ENCODE results near the gene CEACAM3. TPM values are rescaled to one million over a fixed set of nuclear protein-coding genes. Genes with fewer than 3 reads are reported as not detected.

CEACAM3 gene
- total RNA-seq, 1 experiment from 2014 or later: not detected

DNA sequence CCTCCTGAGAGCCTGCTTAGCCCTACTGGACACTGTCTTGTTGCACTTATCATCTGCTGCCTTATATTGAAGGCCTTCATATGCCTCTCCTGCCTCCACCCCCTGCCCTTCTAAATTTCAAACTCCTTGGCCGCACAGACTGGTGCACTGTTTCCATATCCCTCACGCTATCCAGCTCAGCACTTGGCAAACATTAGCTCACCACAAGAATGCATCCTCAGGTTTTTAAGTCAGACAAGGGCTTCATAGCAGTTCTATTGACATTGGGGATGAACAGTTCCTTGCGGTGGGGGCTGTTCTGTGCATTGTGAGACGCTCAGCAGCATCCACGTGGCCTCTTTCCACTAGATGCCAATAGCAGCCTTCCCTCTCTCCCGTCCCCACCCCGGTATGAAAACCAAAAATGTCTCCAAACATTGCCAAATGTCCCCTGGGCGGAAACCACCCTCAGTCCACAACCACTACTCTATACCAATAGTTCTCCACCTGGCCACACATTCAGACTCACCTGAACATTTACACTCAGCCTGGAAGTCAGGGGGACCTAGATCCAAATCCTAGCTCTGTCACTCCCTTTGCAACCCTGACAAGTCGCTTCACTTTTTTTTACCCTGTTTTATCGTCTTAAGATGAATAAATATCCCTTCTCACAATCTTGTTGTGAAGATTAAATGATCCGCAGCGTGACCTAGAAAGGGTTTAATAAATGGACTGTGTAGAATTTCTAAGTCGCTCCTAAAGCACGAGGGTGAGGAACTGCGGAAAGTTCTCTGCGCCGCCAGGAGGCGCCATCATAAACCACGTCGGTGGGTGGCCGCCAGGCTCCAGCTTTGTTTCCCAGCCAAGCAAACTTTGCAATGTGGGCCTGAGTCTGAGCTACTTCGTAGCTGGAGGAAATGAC lies 3.6 kb upstream of the CEACAM3 start:
- Histone ChIP-seq H3K36me3 (ENCODE audit: low read depth) (no peaks in the 10 kb centered on the region), H3K4me2 (peak overlapping the region; percentile 57), H2AFZ (no peak overlapping the region), H3F3A (ENCODE audit: insufficient read depth, low read depth) (peaks cover 21% of the 10 kb centered on the region; the same call in 1 of the 2 replicates), H3K9me3 (ENCODE audit: insufficient read depth, low read depth) (no peaks in the 10 kb centered on the region), H3K4me1 (replicated peaks; ENCODE audit: insufficient read depth) (peaks cover 45% of the 10 kb centered on the region), H4K20me1 (ENCODE audit: insufficient read depth) (no peaks in the 10 kb centered on the region), H3K27ac (peak overlapping the region; percentile 49), H3K79me2 (ENCODE audit: low read depth) (no peaks in the 10 kb centered on the region), H3K4me3 (no peak overlapping the region), H3K27me3 (ENCODE audit: insufficient read depth, low read depth) (no peaks in the 10 kb centered on the region), H3K9me2 (ENCODE audit: insufficient read depth) (no peaks in the 10 kb centered on the region)
- TF ChIP-seq EZH2 (IDR thresholded peaks at IDR 0.05; ENCODE audit: low read depth): no peak
- TF ChIP-seq, protein P1, sequence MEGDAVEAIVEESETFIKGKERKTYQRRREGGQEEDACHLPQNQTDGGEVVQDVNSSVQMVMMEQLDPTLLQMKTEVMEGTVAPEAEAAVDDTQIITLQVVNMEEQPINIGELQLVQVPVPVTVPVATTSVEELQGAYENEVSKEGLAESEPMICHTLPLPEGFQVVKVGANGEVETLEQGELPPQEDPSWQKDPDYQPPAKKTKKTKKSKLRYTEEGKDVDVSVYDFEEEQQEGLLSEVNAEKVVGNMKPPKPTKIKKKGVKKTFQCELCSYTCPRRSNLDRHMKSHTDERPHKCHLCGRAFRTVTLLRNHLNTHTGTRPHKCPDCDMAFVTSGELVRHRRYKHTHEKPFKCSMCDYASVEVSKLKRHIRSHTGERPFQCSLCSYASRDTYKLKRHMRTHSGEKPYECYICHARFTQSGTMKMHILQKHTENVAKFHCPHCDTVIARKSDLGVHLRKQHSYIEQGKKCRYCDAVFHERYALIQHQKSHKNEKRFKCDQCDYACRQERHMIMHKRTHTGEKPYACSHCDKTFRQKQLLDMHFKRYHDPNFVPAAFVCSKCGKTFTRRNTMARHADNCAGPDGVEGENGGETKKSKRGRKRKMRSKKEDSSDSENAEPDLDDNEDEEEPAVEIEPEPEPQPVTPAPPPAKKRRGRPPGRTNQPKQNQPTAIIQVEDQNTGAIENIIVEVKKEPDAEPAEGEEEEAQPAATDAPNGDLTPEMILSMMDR (conservative IDR thresholded peaks at IDR 0.05): no peak
- BruUV-seq (replicated peaks): no TSS peak
- POLR2A ChIA-PET (ENCODE audit: unreplicated experiment): no interaction called here
- peak; percentile 47 to 96 for DNase-seq
- CTCF ChIA-PET: interaction anchor here (0.6 to 1.7 kb wide), 9 partner anchors 9 to 660 kb away, joined by 3 to 9 read pairs (median 5); no protein-coding TSS in a partner anchor
- intact Hi-C loops (cut with micrococcal nuclease; ENCODE audit: unreplicated experiment): no loop called here

DNA sequence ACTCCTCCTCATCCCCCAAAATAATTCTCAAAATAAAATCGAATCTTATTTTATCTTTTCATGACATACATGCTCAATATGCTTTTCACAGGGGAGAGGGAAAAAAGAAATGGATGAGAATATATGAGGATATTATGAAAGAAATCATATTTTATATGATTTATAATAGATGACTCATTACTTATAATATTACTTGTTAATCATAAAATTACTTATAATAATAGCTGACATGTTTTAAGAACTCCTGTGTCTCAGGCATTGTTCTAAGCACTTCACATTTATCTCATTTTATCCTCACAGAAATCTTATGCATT lies 3.0 kb upstream of the CEACAM3 start:
- Histone ChIP-seq H3K27me3 (ENCODE audit: insufficient read depth, low read depth) (no peaks in the 10 kb centered on the region), H4K20me1 (ENCODE audit: insufficient read depth) (no peaks in the 10 kb centered on the region), H3K9me3 (ENCODE audit: insufficient read depth, low read depth) (no peaks in the 10 kb centered on the region), H3K79me2 (ENCODE audit: low read depth) (no peaks in the 10 kb centered on the region), H3K4me3 (no peak overlapping the region), H3K9me2 (ENCODE audit: insufficient read depth) (no peaks in the 10 kb centered on the region), H3K4me2 (peak overlapping the region; percentile 57; the same call in 1 of the 2 replicates), H3K36me3 (ENCODE audit: low read depth) (no peaks in the 10 kb centered on the region), H3K27ac (peak overlapping the region; percentile 49; the same call in 1 of the 2 replicates), H3K4me1 (replicated peaks; ENCODE audit: insufficient read depth) (peaks cover 49% of the 10 kb centered on the region), H3F3A (ENCODE audit: insufficient read depth, low read depth) (peaks cover 21% of the 10 kb centered on the region; the same call in 1 of the 2 replicates), H2AFZ (no peak overlapping the region)
- intact Hi-C loops (cut with micrococcal nuclease; ENCODE audit: unreplicated experiment): no loop called here
- ChIA-PET CTCF (interaction anchor here (0.7 to 1.7 kb wide), 4 partner anchors 9 to 151 kb away, joined by 3 to 5 read pairs (median 4); no protein-coding TSS in a partner anchor), POLR2A (ENCODE audit: unreplicated experiment) (no interaction called here)
- no peak for TF ChIP-seq EZH2 (IDR thresholded peaks at IDR 0.05; ENCODE audit: low read depth)
- TF ChIP-seq, protein P1 (conservative IDR thresholded peaks at IDR 0.05): no peak
- DNase-seq: no peak
- BruUV-seq (replicated peaks): no TSS peak

DNA sequence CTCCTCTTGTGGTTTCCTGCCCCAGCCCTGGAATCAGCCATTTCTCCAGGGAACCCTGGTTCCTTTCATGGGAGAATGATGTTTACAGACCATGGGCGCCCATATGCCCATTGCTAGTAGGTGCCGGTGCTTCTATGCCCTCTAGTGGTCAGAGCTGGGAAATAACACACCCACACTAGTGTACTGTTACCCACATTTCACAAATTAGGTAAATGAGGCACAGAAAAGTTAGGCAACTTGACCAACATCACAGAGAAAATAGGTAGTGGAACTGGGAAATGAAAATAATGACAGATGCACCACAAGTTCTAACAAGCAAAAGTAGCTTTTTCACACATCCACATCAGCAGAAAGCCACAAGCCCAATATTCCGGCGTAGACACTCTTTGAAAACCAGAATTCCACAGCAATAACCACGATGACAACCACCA lies 1.3 kb upstream of the CEACAM3 start:
- H3F3A ChIP-seq (ENCODE audit: insufficient read depth, low read depth): peaks cover 29% of the 10 kb centered on the region
- peak in 1 of 2 experiments; percentile 57 for DNase-seq
- peaks cover 60% of the 10 kb centered on the region for H3K4me1 ChIP-seq (replicated peaks; ENCODE audit: insufficient read depth)
- H3K4me2 ChIP-seq: no peak overlapping the region
- H2AFZ ChIP-seq: no peak overlapping the region
- TF ChIP-seq, protein P1 (conservative IDR thresholded peaks at IDR 0.05): peak; percentile 93
- TF ChIP-seq EZH2 (IDR thresholded peaks at IDR 0.05; ENCODE audit: low read depth): no peak
- no peaks in the 10 kb centered on the region for H4K20me1 ChIP-seq (ENCODE audit: insufficient read depth)
- no peaks in the 10 kb centered on the region for H3K36me3 ChIP-seq (ENCODE audit: low read depth)
- POLR2A ChIA-PET (ENCODE audit: unreplicated experiment): no interaction called here
- BruUV-seq (replicated peaks): no TSS peak
- no peak overlapping the region for H3K27ac ChIP-seq
- CTCF ChIA-PET: interaction anchor here (1.0 to 1.7 kb wide), 4 partner anchors 10 to 42 kb away, joined by 3 to 12 read pairs (median 6); partner anchors contain the start of gene CEACAM6
- no peaks in the 10 kb centered on the region for H3K27me3 ChIP-seq (ENCODE audit: insufficient read depth, low read depth)
- no peaks in the 10 kb centered on the region for H3K79me2 ChIP-seq (ENCODE audit: low read depth)
- H3K9me2 ChIP-seq (ENCODE audit: insufficient read depth): no peaks in the 10 kb centered on the region
- no peak overlapping the region for H3K4me3 ChIP-seq
- intact Hi-C loops (cut with micrococcal nuclease; ENCODE audit: unreplicated experiment): loop anchor here (2.0 kb wide), 1 partner anchor 88 kb away; no protein-coding TSS in a partner anchor
- H3K9me3 ChIP-seq (ENCODE audit: insufficient read depth, low read depth): no peaks in the 10 kb centered on the region
